ENCODE measurements around the gene SPOPL.

The SPOPL gene

DNA sequence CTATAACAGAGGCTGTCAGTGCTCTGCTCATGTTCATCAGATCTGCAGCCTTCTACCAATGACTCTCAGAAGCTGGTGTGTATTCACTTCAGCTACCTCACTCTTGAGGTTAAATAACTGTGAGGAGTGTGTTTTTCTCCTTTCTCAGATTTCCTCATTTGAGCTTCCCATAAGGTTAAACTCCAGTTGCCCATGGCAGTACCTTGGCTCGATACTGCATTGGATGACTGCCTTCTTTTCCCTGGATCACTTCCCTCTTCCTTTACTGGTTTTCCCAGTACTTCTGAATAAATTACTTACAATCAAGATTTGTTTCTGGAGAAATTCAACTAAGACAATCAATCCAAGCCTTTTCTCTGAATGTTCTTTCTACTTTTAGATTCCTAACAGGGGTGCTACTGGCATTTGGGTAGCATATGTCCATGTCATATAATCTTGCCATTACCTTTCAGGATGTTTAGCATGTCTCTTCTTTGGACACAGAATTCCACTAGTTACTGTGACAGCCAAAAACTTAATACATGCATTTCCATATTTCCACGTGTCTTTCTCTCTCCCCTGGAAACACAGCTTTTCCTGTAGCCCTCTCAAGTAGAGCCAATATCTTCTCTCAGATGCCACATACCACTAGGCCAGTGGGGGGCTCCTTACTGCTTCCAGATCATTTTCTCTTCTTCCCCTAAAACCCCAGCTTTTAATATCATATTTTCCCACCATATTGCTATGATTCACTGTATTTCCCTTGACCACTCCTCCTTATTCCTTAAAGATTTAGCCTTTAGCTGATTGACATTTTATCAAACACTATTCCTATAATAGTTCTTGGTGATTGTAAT lies 15.0 kb upstream of the SPOPL start:
- H3K27ac ChIP-seq (replicated peaks): no peak overlapping the region
- H3K27me3 ChIP-seq (ENCODE audit: insufficient read depth, poor library complexity, severe bottlenecking): no peaks in the 10 kb centered on the region
- no peak overlapping the region for H3K4me3 ChIP-seq (replicated peaks; ENCODE audit: insufficient read depth, low read length)
- no peak for DNase-seq (ENCODE audit: low read depth in 1 of 2, low spot score in 1 of 2)
- TF ChIP-seq, protein P1, sequence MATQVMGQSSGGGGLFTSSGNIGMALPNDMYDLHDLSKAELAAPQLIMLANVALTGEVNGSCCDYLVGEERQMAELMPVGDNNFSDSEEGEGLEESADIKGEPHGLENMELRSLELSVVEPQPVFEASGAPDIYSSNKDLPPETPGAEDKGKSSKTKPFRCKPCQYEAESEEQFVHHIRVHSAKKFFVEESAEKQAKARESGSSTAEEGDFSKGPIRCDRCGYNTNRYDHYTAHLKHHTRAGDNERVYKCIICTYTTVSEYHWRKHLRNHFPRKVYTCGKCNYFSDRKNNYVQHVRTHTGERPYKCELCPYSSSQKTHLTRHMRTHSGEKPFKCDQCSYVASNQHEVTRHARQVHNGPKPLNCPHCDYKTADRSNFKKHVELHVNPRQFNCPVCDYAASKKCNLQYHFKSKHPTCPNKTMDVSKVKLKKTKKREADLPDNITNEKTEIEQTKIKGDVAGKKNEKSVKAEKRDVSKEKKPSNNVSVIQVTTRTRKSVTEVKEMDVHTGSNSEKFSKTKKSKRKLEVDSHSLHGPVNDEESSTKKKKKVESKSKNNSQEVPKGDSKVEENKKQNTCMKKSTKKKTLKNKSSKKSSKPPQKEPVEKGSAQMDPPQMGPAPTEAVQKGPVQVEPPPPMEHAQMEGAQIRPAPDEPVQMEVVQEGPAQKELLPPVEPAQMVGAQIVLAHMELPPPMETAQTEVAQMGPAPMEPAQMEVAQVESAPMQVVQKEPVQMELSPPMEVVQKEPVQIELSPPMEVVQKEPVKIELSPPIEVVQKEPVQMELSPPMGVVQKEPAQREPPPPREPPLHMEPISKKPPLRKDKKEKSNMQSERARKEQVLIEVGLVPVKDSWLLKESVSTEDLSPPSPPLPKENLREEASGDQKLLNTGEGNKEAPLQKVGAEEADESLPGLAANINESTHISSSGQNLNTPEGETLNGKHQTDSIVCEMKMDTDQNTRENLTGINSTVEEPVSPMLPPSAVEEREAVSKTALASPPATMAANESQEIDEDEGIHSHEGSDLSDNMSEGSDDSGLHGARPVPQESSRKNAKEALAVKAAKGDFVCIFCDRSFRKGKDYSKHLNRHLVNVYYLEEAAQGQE (IDR thresholded peaks at IDR 0.05; ENCODE audit: insufficient replicate concordance, low read depth): no peak
- TF ChIP-seq GABPA (IDR thresholded peaks at IDR 0.05; ENCODE audit: low read depth): no peak
- TF ChIP-seq, protein P2, sequence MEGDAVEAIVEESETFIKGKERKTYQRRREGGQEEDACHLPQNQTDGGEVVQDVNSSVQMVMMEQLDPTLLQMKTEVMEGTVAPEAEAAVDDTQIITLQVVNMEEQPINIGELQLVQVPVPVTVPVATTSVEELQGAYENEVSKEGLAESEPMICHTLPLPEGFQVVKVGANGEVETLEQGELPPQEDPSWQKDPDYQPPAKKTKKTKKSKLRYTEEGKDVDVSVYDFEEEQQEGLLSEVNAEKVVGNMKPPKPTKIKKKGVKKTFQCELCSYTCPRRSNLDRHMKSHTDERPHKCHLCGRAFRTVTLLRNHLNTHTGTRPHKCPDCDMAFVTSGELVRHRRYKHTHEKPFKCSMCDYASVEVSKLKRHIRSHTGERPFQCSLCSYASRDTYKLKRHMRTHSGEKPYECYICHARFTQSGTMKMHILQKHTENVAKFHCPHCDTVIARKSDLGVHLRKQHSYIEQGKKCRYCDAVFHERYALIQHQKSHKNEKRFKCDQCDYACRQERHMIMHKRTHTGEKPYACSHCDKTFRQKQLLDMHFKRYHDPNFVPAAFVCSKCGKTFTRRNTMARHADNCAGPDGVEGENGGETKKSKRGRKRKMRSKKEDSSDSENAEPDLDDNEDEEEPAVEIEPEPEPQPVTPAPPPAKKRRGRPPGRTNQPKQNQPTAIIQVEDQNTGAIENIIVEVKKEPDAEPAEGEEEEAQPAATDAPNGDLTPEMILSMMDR (IDR thresholded peaks at IDR 0.05; ENCODE audit: insufficient read depth, low read length): no peak
- no peak for TF ChIP-seq SPI1 (IDR thresholded peaks at IDR 0.05; ENCODE audit: borderline replicate concordance, low read depth)
- TF ChIP-seq POLR2AphosphoS5 (IDR thresholded peaks at IDR 0.05; ENCODE audit: low read depth): no peak

DNA sequence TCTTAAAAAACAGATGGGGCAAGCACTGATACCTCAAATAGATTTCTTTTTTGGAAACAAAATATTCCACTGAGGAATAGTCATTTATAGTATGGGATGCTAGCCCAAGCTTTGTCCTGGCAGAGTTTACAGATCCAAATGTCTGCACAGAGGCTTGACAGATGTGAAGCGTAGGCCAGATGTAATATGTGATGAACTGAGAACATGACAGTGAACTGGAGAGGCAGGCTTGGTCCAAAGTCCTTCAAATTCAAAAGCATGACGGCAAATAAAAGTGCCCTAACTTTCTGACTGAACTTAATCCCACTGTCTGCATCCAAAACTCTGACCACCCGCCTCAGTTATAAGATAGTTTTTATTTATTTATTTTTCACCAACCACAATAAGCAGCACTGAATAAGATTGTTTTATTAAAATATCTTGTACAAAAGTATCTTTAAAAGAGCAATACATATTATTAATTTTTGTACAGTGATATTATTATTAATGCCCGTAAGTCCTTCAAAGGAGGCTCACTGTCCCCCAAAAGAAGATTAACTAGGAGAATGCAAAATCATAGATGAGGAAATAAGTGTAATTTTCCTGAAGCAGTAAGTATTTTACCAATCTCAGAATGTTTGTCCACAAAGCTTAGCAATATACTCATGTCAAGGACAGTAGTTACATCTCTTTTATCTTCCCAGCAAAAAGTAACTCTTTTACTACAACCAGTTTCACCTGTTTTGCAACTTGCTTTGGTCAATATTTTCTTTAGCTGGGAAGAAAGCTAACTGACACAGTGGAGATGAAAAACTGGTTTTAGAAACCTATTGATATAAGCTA lies 10.7 kb upstream of the SPOPL start:
- no peak for DNase-seq (ENCODE audit: low read depth in 1 of 2, low spot score in 1 of 2)
- Histone ChIP-seq H3K4me3 (replicated peaks; ENCODE audit: insufficient read depth, low read length) (no peak overlapping the region), H3K27me3 (ENCODE audit: insufficient read depth, poor library complexity, severe bottlenecking) (no peaks in the 10 kb centered on the region), H3K27ac (replicated peaks) (no peak overlapping the region)
- TF ChIP-seq, protein P2 (IDR thresholded peaks at IDR 0.05; ENCODE audit: insufficient read depth, low read length): no peak
- TF ChIP-seq GABPA (IDR thresholded peaks at IDR 0.05; ENCODE audit: low read depth) (no peak), POLR2AphosphoS5 (IDR thresholded peaks at IDR 0.05; ENCODE audit: low read depth) (no peak), SPI1 (IDR thresholded peaks at IDR 0.05; ENCODE audit: borderline replicate concordance, low read depth) (no peak)
- TF ChIP-seq, protein P1 (IDR thresholded peaks at IDR 0.05; ENCODE audit: insufficient replicate concordance, low read depth): no peak

DNA sequence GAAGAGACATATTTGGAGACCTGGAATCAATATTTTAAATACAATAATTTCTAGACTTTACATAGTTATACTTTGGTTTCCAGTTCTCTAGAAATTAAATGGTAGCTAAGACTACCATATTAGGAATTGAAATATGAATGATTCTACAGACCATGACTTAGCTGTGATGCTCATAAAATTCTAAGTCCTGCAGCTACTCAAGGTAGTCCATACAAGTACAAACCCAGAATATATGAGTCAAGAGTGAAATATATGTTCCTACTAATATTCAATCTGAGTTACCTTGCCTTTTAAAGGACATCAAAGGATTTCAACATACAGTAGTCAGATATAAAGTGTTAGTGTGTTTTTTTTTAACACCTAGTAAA lies 10.1 kb upstream of the SPOPL start:
- DNase-seq (ENCODE audit: low read depth in 1 of 2, low spot score in 1 of 2): no peak
- H3K4me3 ChIP-seq (replicated peaks; ENCODE audit: insufficient read depth, low read length): no peak overlapping the region
- TF ChIP-seq, protein P1 (IDR thresholded peaks at IDR 0.05; ENCODE audit: insufficient replicate concordance, low read depth): no peak
- TF ChIP-seq GABPA (IDR thresholded peaks at IDR 0.05; ENCODE audit: low read depth) (no peak), POLR2AphosphoS5 (IDR thresholded peaks at IDR 0.05; ENCODE audit: low read depth) (no peak), SPI1 (IDR thresholded peaks at IDR 0.05; ENCODE audit: borderline replicate concordance, low read depth) (no peak)
- TF ChIP-seq, protein P2 (IDR thresholded peaks at IDR 0.05; ENCODE audit: insufficient read depth, low read length): no peak
- no peaks in the 10 kb centered on the region for H3K27me3 ChIP-seq (ENCODE audit: insufficient read depth, poor library complexity, severe bottlenecking)
- H3K27ac ChIP-seq (replicated peaks): no peak overlapping the region
